ENCODE results near the gene ALKBH5.

The ALKBH5 gene

DNA sequence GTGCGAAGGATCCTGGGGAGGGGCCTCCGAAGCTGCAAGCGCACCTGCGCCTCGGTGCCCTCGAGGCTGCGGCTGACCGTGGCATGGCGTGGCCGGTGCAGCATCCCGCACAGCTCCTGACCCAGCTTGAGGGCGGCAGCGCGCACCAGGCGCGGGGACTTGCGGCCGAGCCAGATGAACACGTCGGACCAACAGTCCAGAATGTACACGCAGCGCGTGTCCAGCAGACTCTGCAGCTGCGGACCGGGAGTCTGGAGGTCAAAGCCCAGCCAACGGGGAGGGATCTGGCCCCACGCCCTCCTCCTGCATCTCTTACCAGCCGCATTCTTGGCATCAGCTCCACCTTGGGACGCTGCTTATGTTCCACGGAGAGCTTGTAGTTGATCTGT lies 64.0 kb downstream of the ALKBH5 start:
- no peak for DNase-seq

DNA sequence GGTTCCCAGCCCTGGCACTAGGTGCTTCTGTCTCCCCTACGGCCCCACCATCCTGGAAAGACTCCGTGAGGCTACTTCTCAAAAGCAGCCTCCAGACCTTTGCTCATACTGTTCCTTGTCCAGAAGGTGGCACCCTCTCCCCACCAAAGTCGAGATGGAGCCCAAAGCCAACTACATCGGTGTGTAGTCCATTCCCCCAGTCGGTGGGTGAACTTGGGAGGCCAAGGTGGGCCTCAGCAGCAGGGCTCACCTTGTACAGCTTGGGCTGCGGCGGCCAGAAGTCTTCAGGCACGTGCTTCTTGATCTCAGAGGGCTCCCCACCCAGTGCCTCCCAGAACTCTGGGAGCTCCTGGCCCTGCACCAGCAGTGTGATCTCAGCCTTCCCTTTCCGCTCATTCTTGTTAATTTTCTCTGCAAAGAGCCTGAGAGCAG lies 64.7 kb downstream of the ALKBH5 start:
- DNase-seq = peak; percentile 83

DNA sequence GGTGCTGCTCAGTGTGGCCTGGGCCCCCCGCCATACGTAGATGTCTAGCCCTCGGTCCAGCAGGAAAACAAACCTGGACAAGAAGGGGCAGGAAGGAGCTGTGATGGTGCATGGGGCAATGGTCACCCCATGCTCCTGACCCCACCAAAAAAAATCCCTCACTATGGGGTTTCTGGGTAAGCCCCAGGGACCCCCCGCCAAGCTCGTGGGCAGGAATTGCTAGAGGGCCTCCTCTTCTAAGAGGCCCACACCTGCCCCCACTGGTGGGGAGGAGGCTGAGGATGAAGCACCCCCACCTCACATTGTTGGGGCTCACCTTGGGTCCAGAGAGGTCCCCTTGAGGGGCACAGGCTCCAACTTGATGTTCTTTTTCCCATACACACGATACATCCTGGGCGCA lies 65.2 kb downstream of the ALKBH5 start:
- no peak for DNase-seq

DNA sequence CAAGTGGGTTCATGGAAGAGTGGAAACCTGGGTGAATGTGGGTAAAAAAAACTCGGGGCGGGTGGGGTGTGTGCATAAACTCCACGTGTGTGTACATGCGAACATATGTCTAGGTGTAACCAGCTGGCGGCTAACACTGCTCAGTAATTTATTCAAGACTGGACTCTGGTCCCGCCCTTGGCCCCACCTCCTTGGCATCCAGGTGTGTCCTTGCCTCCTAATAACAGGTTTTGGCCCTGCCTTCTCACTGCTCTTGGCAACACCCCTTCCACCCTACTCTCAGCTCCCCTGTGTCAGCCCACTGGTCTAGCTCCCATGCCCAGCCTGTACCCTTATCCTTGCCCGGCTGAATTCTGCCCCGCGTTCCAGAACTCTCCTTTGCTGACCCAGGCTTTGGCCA lies 66.6 kb downstream of the ALKBH5 start:
- DNase-seq = no peak

DNA sequence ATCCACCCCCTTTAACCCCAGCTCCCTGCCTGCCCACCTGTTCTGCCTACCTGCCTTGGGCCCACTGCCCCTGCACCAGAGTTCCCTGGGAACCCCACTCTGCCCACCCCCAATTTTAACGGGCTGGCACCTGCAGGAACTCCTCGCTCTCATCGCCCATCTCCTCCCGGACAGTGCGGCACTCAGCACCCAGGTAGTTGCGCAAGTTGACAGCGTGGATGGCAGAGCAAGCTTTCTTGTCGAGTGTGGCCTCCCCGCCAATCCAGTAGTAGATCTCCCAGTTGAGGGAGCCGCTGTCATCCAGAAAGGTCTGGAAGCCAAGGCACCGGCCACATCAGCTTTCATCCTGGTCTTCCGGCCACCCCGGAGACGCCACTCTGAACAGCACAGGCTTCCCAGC lies 67.1 kb downstream of the ALKBH5 start:
- DNase-seq = no peak

DNA sequence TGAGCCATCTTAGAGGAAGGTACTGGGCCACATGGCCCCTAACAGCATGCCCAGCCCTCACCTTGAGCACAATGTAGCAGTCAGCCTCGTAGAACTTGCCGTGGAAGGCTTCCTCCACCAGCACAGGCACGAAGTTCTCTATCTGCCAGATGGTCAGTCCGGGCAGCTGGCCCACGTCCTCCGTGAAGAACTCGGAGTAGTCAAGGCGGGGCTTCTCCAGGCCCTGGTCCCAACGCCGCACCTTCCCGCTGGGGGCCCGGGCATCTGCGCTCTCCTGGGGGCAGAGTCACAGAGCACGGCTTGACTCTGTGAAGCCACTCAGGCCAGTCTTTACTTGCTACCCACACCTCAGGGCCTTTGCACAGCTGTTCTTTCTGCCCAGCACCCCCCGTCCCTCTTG lies 67.6 kb downstream of the ALKBH5 start:
- no peak for DNase-seq

DNA sequence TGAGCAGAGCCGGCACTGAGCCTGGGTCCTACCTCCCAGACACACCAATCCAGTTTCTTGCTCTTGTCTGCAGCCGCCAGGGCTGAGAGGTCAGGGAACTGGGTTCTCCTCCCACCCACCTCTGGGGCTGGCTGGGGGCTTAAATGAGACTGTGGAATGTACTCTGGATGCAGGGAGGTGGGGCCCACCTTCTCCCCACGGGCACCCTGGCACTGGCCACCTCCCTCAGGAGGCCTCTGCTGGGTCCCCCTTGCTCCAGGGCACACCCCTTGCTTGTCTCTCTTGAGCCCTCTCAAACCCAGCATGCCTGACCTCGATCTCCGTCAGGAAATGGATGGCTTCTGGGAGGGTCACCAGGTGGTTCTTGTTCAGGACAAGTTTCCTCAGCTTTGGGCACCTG lies 68.5 kb downstream of the ALKBH5 start:
- DNase-seq = no peak

DNA sequence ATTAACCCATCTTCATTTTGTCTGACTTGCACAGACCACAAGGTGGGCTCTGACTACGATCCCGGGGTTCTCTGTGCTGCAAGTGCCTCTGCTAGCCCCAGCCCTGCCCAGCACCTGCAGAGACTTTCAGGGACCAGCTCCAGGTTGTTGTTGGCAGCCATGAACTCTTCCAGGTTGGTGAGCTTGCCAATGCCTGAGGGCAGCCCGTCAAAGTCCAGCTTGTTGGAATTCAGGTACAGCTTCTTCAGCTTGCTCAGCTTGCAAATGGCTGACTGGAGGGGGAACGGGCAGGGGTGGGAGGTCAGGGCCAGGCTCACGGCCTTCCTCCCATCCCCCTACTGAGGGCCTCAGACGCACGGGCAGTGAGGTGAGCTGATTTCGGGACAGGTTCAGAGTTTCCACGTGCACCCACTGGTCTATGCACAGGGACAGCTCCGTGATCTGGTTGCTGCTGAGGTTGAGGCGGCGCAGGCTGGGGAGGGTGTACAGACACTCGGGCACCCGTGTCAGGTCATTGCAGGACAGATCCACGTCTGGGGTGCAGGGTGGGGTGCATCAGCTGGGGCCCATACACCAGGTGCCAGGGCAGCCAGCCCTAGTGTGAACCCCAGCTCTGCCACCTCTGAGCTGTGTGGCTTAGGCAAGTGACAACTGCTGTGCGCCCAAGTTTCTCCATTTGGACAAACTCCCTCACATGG lies 69.7 kb downstream of the ALKBH5 start:
- no peak for DNase-seq

DNA sequence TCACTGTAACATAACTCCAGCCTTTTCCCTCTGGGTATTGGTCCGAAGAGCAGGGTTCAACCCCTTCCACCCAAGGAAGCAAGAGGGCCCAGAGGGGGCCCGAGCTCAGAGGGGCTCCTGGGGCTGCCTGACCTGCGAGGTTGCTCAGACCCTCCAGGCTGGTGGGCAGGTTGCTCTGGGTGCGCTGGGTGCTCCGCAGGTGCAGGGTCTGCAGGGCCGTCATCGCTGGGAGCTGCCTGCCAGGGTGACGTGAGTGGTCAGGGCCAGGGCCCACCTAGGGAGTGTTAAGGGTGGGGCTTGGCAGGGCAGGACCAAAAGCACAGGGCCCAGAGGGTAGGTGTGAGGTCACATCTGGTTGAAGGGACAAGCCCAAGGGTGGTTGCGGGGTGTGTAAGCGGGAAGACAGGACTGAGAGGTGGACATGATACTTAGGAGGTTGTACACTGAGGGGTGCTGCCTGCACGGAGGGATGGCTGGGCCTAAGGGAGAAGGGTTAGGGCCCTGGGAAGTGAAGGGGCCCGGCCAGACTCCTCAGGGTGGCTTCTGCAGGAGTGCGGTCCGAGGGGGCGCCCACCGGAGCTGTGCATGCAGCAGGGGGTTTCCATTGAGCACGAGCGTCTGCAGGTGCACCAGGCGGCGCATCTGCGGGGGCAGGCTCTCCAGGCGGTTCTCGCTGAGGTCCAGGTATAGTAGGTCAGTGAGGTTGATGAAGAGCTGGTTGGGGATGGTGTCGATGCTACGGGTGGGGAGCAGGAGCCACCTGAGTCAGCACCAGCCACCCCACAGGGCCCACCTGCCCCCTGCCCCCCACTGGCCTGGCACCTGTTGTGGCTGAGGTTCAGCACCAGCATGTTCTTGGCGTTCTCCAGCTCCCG lies 70.6 kb downstream of the ALKBH5 start:
- no peak for DNase-seq

DNA sequence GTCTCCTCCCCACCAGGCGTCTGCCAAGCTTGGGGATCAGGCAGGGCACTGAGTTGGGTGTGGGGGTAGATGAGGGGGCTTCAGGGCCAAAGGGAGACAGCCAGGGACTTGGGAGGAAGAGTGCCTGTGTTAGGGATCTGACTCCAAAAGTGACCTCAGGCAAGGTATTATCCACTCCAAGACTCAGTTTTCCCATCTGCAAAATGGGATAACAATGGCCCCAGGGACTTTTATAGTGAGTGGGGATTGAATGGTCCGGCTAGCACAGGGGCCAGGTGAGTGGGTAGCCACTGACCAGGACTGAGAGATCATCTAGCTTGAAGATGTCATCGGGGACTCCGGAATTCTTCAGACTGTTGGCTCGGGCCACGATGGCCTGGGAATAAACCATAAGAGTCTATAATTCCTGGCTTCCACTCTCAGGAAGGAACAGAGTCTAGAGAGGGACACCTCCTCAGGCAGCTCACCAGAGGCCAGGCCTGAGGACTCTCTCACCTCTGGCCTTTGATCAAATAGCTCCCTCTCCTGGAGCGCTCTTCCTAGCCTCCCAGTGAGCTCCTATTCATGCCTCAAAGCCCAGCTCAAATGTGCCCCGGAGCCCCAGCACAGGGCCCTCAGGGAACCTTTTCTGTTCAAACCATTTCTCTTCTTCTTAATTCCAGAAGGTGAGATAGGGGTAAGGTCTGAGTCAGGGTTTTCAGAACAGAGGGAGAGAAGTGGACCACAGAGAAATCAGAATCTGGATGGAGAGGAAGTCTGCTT lies 71.4 kb downstream of the ALKBH5 start:
- no peak for DNase-seq

DNA sequence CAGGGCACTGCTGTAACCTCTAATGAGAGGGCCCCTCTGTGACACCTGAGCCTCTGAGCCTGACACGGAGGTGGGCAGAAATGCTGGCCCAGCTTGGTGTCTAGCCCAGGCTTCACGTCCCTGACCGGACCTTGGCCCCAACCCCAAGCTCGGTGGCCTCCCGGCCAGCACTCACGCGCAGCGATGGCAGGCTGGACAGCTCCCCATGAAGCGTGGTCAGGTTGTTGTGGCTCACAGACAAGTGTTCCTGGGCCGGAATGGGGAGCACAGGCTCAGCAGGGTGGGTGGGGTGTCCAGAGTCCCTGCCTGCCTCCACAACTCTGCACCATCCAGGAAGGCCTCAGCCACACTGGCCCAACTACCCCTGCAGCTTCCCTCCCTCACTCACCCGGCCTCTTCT lies 72.7 kb downstream of the ALKBH5 start:
- DNase-seq = no peak

DNA sequence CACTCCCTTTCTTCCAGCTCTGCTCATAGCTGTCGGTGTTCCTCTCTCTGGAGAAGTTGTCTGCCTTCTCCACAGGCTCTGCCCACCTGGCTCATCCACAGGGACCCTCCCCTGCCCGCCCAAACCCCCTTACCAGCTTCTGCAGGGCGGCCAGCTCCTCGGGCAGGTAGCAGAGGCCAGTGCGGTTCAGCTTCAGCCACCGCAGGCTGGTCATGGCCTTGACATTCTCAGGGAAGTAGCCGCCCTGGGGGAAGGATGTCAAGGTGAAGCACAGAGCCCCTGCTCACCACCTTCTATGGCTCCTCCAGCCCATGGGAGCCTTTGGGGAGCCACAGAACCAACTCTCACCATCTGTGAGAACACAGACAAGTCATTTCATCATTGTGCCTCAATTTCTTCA lies 73.1 kb downstream of the ALKBH5 start:
- DNase-seq = no peak

DNA sequence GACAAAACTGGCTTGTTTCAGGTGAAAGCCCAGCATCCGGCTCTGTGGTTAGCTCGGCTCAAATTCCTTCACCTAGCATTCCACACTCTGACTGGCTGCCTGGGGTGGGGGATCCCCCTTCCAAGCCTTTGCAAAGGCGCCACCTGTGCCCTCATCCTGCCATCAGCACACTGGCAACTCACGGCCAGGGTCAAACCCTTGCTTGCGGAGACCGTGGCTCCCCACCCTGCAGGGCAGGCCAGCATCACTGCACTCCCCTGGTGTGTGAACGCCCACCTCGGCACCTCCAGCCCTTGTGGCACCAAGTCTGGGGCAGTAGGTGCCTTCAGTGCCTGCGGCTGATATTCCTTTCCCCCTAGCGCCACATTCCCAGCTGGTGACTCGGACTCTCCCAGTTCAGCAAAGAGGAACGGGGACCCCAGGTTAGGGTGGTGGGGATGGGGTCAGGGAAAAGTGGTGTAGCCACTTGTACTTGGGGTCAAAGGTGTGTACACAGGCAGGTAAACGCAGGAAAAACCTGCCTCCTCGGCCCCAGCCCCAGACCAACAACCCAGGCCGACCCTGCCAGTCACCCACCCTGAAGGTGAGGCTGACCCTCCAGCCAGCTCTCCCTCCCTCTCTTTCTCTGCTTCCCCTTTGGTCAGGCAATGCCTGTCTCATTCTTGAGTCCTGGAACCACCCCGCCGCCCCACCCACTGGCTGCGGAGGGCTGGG lies 73.8 kb downstream of the ALKBH5 start:
- DNase-seq = no peak

DNA sequence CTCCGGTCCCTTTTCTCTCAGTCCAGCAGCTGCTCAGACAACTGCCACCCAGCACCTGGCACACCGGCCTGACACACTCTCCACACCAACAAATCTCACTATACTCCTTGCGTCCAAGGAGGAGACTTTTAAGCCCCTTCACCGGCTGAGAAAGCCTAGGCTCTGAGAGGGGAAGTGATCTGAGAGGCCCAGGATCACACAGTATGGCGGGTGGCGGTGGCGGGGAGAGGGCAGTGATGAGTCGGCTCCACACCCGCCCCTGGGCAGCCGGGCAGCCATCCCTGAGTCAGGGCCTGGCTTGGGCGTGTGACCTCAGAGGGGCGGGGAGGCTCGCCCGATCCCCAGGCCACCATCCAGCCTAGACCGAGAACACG lies 74.3 kb downstream of the ALKBH5 start:
- DNase-seq = peak; percentile 71

DNA sequence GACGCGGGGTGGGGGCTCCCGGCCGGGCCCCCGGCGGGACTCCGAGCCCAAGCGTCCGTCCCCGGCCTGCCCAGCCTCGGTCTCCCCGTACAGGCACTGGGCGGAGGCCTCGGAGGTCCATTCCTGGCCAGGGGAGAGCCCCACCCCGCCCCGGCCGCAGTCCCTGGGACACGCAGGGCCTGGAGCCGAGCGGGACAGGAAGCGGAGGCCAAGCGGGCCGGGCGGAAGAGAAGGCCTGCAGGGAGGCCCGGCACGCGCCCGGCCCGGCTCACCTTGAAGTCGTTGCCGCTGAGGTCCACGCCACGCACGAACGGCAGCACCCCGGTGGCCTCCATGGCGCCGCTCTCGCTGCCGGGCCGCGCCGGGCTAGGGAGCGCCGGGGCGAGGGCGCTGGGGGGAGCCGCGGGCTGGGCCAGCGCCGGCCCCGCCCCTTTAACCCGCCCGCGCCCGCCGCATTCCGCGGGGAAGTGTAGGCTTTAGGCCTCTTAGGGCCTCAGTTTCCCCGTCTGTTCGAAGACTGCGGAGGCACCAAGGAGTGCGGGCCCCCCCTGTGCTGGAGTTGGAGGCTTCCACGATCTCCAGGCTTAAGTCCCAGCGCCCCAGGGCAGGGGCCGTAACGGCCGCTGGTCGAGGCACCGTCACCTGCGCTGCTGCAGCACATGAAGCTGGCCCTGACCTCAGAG lies 74.9 kb downstream of the ALKBH5 start, which contains the start of gene FLII:
Gene FLII (minus strand): TSS at position 383 of the 683 bp plus-strand sequence. CDS start 48 bp downstream, at position 335.
- DNase-seq = peak; percentile 67

All from right hindlimb (tissue), 1 donor.